ENCODE data around the gene FNIP1. TPM values are rescaled to one million over a fixed set of nuclear protein-coding genes. Genes with fewer than 3 reads are reported as not detected.

The FNIP1 gene
- total and polyA plus RNA-seq, 9 of the 15 experiments (the other 6 are each of a cell fraction or from before 2014, with no cell fraction given), result 5.0 to 32.8 (median 18.4) TPM

DNA sequence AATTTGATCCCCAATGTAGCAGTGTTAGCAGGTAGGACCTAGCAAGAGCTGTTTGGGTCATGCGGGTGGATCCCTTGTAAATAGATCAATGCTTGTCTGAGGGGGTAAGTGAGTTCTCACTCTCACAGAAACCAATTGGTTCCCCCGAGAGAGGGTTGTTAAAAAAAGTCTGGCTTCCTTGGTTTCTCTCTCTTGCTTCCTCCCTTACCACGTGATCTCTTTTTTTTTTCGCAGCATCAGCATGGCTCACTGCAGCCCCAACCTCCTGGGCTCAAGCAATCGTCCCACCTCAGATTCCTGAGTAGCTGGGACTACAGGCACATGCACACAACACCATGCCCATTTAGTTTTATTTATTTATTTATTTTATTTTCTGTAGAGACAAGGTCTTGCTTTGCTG is 188.2 kb downstream of the FNIP1 start:
- in situ Hi-C loops (cut with MboI) (no loop called here), intact Hi-C loops (cut with micrococcal nuclease) (no loop called here)
- FAIRE-seq, result no peak
- no peak overlapping the region for H3K4me3 ChIP-seq
- peak overlapping the region; percentile 15; the same call in 1 of the 2 replicates for H3K4me2 ChIP-seq (ENCODE audit: insufficient read depth, low read length)
- no peaks in the 10 kb centered on the region for H3K27me3 ChIP-seq (ENCODE audit: control insufficient read depth in 2 of 2, insufficient read depth in 2 of 2, low read length in 2 of 2)
- no peak for ATAC-seq
- peaks cover 23% of the 10 kb centered on the region for H4K20me1 ChIP-seq (replicated peaks; ENCODE audit: control insufficient read depth, insufficient read depth, low read length)
- WGBS (ENCODE audit: insufficient coverage, low coverage, missing lambda C conversion rate), result 41% methylated on average over 4 of the region's 5 CpGs
- no peak overlapping the region for H3K9ac ChIP-seq (ENCODE audit: insufficient read depth in 1 of 2, low read depth in 2 of 2, low read length in 2 of 2)
- no peak for DNase-seq (ENCODE audit: extremely low read depth in 1 of 4, low spot score in 3 of 4)
- no TSS peak for BruUV-seq (replicated peaks)
- peak overlapping the region; percentile 18; the same call in 1 of the 3 replicates for H3K27ac ChIP-seq (ENCODE audit: extremely low read depth, low read depth, low read length)
- no peak overlapping the region for H2AFZ ChIP-seq (ENCODE audit: low read depth, low read length)
- H3K36me3 ChIP-seq (ENCODE audit: control insufficient read depth, insufficient read depth, low read length), result peaks cover 10% of the 10 kb centered on the region; the same call in 2 of the 3 replicates
- CTCF ChIA-PET (ENCODE audit: low intra/inter-chr PET ratio), result no interaction called here
- peaks cover 95% of the 10 kb centered on the region for H3K79me2 ChIP-seq (ENCODE audit: control insufficient read depth, insufficient read depth, low read length)
- H3K4me1 ChIP-seq (replicated peaks in 1 of 2; ENCODE audit: control insufficient read depth in 2 of 2, insufficient read depth in 2 of 2, low read length in 2 of 2), result peaks cover 11 to 40% of the 10 kb centered on the region in 2 experiments; a peak in 4 of 5 replicates
- no peaks in the 10 kb centered on the region for H3K9me3 ChIP-seq (replicated peaks; ENCODE audit: control insufficient read depth, insufficient read depth, low read depth, low read length)
- no peaks in the 10 kb centered on the region for H3K9me1 ChIP-seq (ENCODE audit: control insufficient read depth, insufficient read depth, low read length)
- POLR2A ChIA-PET, result interaction anchor here (0.7 kb wide), 1 partner anchor 12 kb away, joined by 3 read pairs; no protein-coding TSS in a partner anchor
- TF ChIP-seq, protein P1, sequence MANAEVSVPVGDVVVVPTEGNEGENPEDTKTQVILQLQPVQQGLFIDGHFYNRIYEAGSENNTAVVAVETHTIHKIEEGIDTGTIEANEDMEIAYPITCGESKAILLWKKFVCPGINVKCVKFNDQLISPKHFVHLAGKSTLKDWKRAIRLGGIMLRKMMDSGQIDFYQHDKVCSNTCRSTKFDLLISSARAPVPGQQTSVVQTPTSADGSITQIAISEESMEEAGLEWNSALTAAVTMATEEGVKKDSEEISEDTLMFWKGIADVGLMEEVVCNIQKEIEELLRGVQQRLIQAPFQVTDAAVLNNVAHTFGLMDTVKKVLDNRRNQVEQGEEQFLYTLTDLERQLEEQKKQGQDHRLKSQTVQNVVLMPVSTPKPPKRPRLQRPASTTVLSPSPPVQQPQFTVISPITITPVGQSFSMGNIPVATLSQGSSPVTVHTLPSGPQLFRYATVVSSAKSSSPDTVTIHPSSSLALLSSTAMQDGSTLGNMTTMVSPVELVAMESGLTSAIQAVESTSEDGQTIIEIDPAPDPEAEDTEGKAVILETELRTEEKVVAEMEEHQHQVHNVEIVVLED (CRISPR knock-in tag; IDR thresholded peaks at IDR 0.05), result no peak
- TF ChIP-seq ZBTB26 (CRISPR knock-in tag; IDR thresholded peaks at IDR 0.05), result no peak
- TF ChIP-seq HMGN3 (IDR thresholded peaks at IDR 0.05; ENCODE audit: borderline replicate concordance, extremely low read depth, insufficient read length, low read depth, low read length), result no peak
- TF ChIP-seq USF2 (CRISPR knock-in tag; IDR thresholded peaks at IDR 0.05), result 0 out of 2 replicates have a peak, but pooled peaks have one; percentile 13
- TF ChIP-seq TFE3 (CRISPR knock-in tag; IDR thresholded peaks at IDR 0.05), result peak; percentile 56
- no peak for TF ChIP-seq ZNF143 (CRISPR knock-in tag; IDR thresholded peaks at IDR 0.05)
- no peak for TF ChIP-seq ZC3H8 (IDR thresholded peaks at IDR 0.05)
- 0 out of 2 replicates have a peak, but pooled peaks have one; percentile 20 for TF ChIP-seq SMAD4 (CRISPR knock-in tag; conservative IDR thresholded peaks at IDR 0.05)
- TF ChIP-seq PHB2 (IDR thresholded peaks at IDR 0.05; ENCODE audit: low read depth), result no peak
- TF ChIP-seq MYC (IDR thresholded peaks at IDR 0.05; ENCODE audit: low read depth, low read length), result no peak
- no peak for TF ChIP-seq MYC (CRISPR knock-in tag; IDR thresholded peaks at IDR 0.05; ENCODE audit: borderline replicate concordance, low read depth)
- TF ChIP-seq RAD51 (IDR thresholded peaks at IDR 0.05; ENCODE audit: borderline replicate concordance, low read depth), result peak; percentile 54; the same call in 1 of the 2 replicates
- TF ChIP-seq IRF1 (CRISPR knock-in tag; IDR thresholded peaks at IDR 0.05; ENCODE audit: borderline replicate concordance), result no peak
- TF ChIP-seq, protein P2, sequence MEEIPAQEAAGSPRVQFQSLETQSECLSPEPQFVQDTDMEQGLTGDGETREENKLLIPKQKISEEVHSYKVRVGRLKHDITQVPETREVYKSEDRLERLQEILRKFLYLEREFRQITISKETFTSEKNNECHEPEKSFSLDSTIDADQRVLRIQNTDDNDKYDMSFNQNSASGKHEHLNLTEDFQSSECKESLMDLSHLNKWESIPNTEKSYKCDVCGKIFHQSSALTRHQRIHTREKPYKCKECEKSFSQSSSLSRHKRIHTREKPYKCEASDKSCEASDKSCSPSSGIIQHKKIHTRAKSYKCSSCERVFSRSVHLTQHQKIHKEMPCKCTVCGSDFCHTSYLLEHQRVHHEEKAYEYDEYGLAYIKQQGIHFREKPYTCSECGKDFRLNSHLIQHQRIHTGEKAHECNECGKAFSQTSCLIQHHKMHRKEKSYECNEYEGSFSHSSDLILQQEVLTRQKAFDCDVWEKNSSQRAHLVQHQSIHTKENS (CRISPR knock-in tag; IDR thresholded peaks at IDR 0.05), result no peak
- no peak for TF ChIP-seq RBBP5 (IDR thresholded peaks at IDR 0.05; ENCODE audit: borderline replicate concordance, insufficient read depth, low read length, poor library complexity, severe bottlenecking)

Data from K562 (cell line).